SK-N-SH (cell line): ENCODE measurements around the gene DLG2. TPM values are rescaled to one million over a fixed set of nuclear protein-coding genes. Genes with fewer than 3 reads are reported as not detected.

ENCODE experiments used
- CTCF ChIA-PET: fragments of 300-600, 350-600 bp; formaldehyde crosslinking; extraction: SDS; loops from one replicate; lab custom pipeline; 2021; lab: Yijun Ruan, JAX
- POLR2A ChIA-PET: fragments of 350-600 bp; sonication (Branson Sonifier 250); formaldehyde crosslinking; extraction: SDS; loops from one replicate; lab custom pipeline; 2020; ENCODE audit warnings: antibody characterized with exemption, inconsistent platforms; lab: Yijun Ruan, JAX
- DNase-seq: peaks from one replicate; pipeline ENCODE4 v3.0.0; 2012
- H2AFZ ChIP-seq: fragments of 200-600 bp; sonication (generic); 2 replicates; pipeline ENCODE4 v1.8.1; 2016; ENCODE audit warnings: antibody characterized with exemption, mild to moderate bottlenecking, low read depth
- H3F3A ChIP-seq: fragments of 200-600 bp; sonication (generic); replicated peaks from 2 replicates; pipeline ENCODE3; 2016; ENCODE audit warnings: antibody characterized with exemption, mild to moderate bottlenecking; ENCODE audit not compliant: insufficient read depth
- H3K27ac ChIP-seq, 2 experiments: fragments of 200-500 bp in 1 of 2; fragments of 200-600 bp in 1 of 2; sonication (Bioruptor generic) in 1 of 2; sonication (generic), shearing (Covaris generic) in 1 of 2; 2 replicates each; pipeline versions ENCODE4 v1.5.1 to v1.6.1; 2014 to 2016; ENCODE audit warnings: low read depth in 2 of 2, inconsistent platforms in 1 of 2, low read length in 1 of 2, mild to moderate bottlenecking in 1 of 2, mixed read lengths in 1 of 2
- H3K27me3 ChIP-seq: fragments of 200-600 bp; sonication (generic), shearing (Covaris generic); 2 replicates; pipeline ENCODE4 v1.6.1; 2016; ENCODE audit warnings: mixed run types; ENCODE audit not compliant: insufficient read depth
- H3K36me3 ChIP-seq, 2 experiments: fragments of 200-500 bp in 1 of 2; fragments of 200-600 bp in 1 of 2; sonication (Bioruptor generic) in 1 of 2; sonication (generic) in 1 of 2; replicated peaks in 1 of 2; 2 replicates each; pipeline versions ENCODE3 to v1.5.1; 2014 to 2016; ENCODE audit warnings: low read length in 1 of 2, mild to moderate bottlenecking in 1 of 2; ENCODE audit not compliant: insufficient read depth in 2 of 2, control insufficient read depth in 1 of 2
- H3K4me1 ChIP-seq, 2 experiments: fragments of 200-500 bp in 1 of 2; fragments of 200-600 bp in 1 of 2; sonication (Bioruptor generic) in 1 of 2; sonication (generic), shearing (Covaris generic) in 1 of 2; 2 replicates each; pipeline versions ENCODE4 v1.5.1 to v1.6.1; 2014 to 2016; ENCODE audit warnings: low read depth in 1 of 2, low read length in 1 of 2, mixed run types in 1 of 2; ENCODE audit not compliant: insufficient read depth in 2 of 2, control insufficient read depth in 1 of 2
- H3K4me2 ChIP-seq: fragments of 200-600 bp; sonication (generic), shearing (Covaris generic); 2 replicates; pipeline ENCODE4 v1.6.1; 2017; ENCODE audit warnings: mixed run types
- H3K4me3 ChIP-seq, 2 experiments: fragments of 200-500 bp in 1 of 2; fragments of 200-600 bp in 1 of 2; sonication (Bioruptor generic) in 1 of 2; sonication (generic), shearing (Covaris generic) in 1 of 2; 2 replicates each; pipeline versions ENCODE4 v1.5.1 to v1.8.1; 2014 to 2016; ENCODE audit warnings: low read depth in 2 of 2, inconsistent platforms in 1 of 2, low read length in 1 of 2, mild to moderate bottlenecking in 1 of 2, mixed read lengths in 1 of 2, moderate library complexity in 1 of 2
- H3K79me2 ChIP-seq: fragments of 200-600 bp; sonication (generic); 2 replicates; pipeline ENCODE4 v1.8.1; 2017; ENCODE audit warnings: mild to moderate bottlenecking; ENCODE audit not compliant: insufficient read depth
- H3K9ac ChIP-seq: fragments of 200-600 bp; sonication (generic); 2 replicates; pipeline ENCODE4 v1.6.1; 2017; ENCODE audit warnings: mixed run types
- H3K9me2 ChIP-seq: fragments of 200-600 bp; sonication (generic); 2 replicates; pipeline ENCODE4 v1.6.1; 2017; ENCODE audit warnings: mixed run types
- H3K9me3 ChIP-seq: fragments of 200-600 bp; sonication (generic); 2 replicates; pipeline ENCODE4 v1.6.1; 2017; ENCODE audit warnings: mixed run types, mild to moderate bottlenecking, moderate library complexity
- H4K20me1 ChIP-seq: fragments of 200-600 bp; sonication (generic); 2 replicates; pipeline ENCODE4 v1.6.1; 2017; ENCODE audit warnings: mild to moderate bottlenecking, mixed run types; ENCODE audit not compliant: insufficient read depth
- CHD2 ChIP-seq: fragments of 150-350 bp; IDR thresholded peaks from 2 replicates; pipeline ENCODE4 v1.6.1; 2018; ENCODE audit warnings: low read length; ENCODE audit not compliant: partially characterized antibody
- ELF1 ChIP-seq: IDR thresholded peaks from 2 replicates; pipeline ENCODE4 v1.4.0; 2012
- FOSL2 ChIP-seq: IDR thresholded peaks from 2 replicates; pipeline ENCODE4 v1.4.0; 2012; ENCODE audit warnings: low read depth, mild to moderate bottlenecking, moderate library complexity, borderline replicate concordance
- FOXJ3 ChIP-seq: sonication (generic); formaldehyde crosslinking; IDR thresholded peaks from 2 replicates; pipeline ENCODE4 v1.5.1; 2020; ENCODE audit warnings: mild to moderate bottlenecking, missing genetic modification reagents
- GABPA ChIP-seq: IDR thresholded peaks from 2 replicates; pipeline ENCODE4 v1.4.0; 2012; ENCODE audit warnings: low read depth, mild to moderate bottlenecking
- NFIC ChIP-seq: IDR thresholded peaks from 2 replicates; pipeline ENCODE4 v1.4.0; 2012; ENCODE audit warnings: borderline replicate concordance
- NRF1 ChIP-seq: IDR thresholded peaks from 2 replicates; pipeline ENCODE4 v1.6.1; 2012; ENCODE audit warnings: low read depth, mild to moderate bottlenecking, low read length
- RAD21 ChIP-seq: IDR thresholded peaks from 2 replicates; pipeline ENCODE4 v1.6.1; 2012; ENCODE audit warnings: mild to moderate bottlenecking, low read length
- RCOR1 ChIP-seq: fragments of 150-350 bp; IDR thresholded peaks from 2 replicates; pipeline ENCODE4 v1.6.1; 2017; ENCODE audit warnings: antibody characterized with exemption, low read length
- RXRA ChIP-seq: IDR thresholded peaks from 2 replicates; pipeline ENCODE4 v1.4.0; 2012; ENCODE audit warnings: low read depth, mild to moderate bottlenecking, borderline replicate concordance
- SIN3A ChIP-seq: IDR thresholded peaks from 2 replicates; pipeline ENCODE4 v1.6.1; 2012; ENCODE audit warnings: low read depth, mild to moderate bottlenecking, low read length, moderate library complexity, borderline replicate concordance
- TAF1 ChIP-seq: IDR thresholded peaks from 2 replicates; pipeline ENCODE4 v1.6.1; 2012; ENCODE audit warnings: low read depth, mild to moderate bottlenecking, low read length, moderate library complexity, borderline replicate concordance
- TCF12 ChIP-seq: IDR thresholded peaks from 2 replicates; pipeline ENCODE4 v1.4.0; 2012
- WGBS: methylation state at CpG from one replicate; pipeline ENCODE4 v1.1.6; 2017; ENCODE audit warnings: low lambda C conversion rate; 5-methylcytosine and 5-hydroxymethylcytosine counted together
- polyA plus RNA-seq, 3 experiments: library from polyadenylated mRNA; depleted of rRNA; stranded (reverse); fragments of >200 nt; gene quantifications; 2 replicates each; pipeline ENCODE4 v1.2.3, GENCODE V29; 2012
- TF ChIP-seq, protein P1 (sequence below): IDR thresholded peaks from 2 replicates; pipeline ENCODE4 v1.4.0; 2012; ENCODE audit warnings: low read depth, borderline replicate concordance
- TF ChIP-seq, protein P2 (sequence below): fragments of 150-350 bp; IDR thresholded peaks from 2 replicates; pipeline ENCODE4 v1.6.1; 2016; ENCODE audit warnings: mild to moderate bottlenecking, low read depth, low read length
- TF ChIP-seq, protein P3 (sequence below): IDR thresholded peaks from 2 replicates; pipeline ENCODE4 v1.4.0; 2012; ENCODE audit warnings: low read depth
- TF ChIP-seq, protein P4 (sequence below): fragments of 200-600 bp; sonication (generic); IDR thresholded peaks from 2 replicates; pipeline ENCODE4 v1.6.1; 2017; ENCODE audit warnings: antibody characterized with exemption, mild to moderate bottlenecking, moderate library complexity
- TF ChIP-seq, protein P5 (sequence below): IDR thresholded peaks from 2 replicates; pipeline ENCODE4 v1.4.0; 2012; ENCODE audit warnings: low read depth, borderline replicate concordance
- TF ChIP-seq, protein P6 (sequence below): fragments of 150-350 bp; IDR thresholded peaks from 2 replicates; pipeline ENCODE4 v1.6.1; 2017; ENCODE audit warnings: antibody characterized with exemption, low read length, low read depth, borderline replicate concordance

The DLG2 gene
- polyA plus RNA-seq, 1 of the 3 experiments (the other 2 are of a cell fraction) = 0.21 TPM

DNA sequence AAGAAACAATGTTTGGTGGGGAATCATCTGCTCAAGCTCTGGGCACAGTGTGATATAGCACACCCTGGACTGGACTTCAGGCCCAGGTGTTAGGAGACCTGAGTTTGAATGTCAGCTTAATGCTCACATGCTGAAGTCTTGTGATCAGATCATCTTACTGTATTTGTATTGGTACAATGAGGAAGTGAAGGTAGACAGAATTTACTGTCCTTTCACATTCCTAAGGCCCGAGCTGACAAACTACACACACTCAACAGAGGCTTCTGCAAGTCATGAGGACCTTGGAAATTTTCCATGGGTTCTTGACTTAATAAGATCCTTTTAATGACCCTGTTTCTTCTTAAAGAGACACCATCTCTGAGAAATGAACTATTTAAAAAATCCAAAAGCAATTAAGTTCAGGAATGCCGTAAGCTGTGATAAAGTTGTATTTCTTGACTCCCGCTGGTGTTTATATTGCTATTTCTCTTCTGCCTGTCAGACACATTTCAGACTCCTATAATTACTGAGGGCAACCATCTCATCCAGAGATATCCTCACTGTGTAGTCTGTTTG lies 802.0 kb downstream of the DLG2 start:
- Histone ChIP-seq H2AFZ (no peak overlapping the region), H3K36me3 (no peaks in the 10 kb centered on the region), H3K27ac (no peak overlapping the region), H3K4me3 (no peak overlapping the region), H3F3A (no peaks in the 10 kb centered on the region), H3K9ac (no peak overlapping the region), H3K9me3 (no peaks in the 10 kb centered on the region), H3K4me1 (no peaks in the 10 kb centered on the region; a peak in 2 of 4 replicates), H4K20me1 (no peaks in the 10 kb centered on the region), H3K79me2 (no peaks in the 10 kb centered on the region), H3K27me3 (no peaks in the 10 kb centered on the region), H3K4me2 (no peak overlapping the region), H3K9me2 (no peaks in the 10 kb centered on the region)
- WGBS = 59% methylated on average over 3 of the region's 3 CpGs
- ChIA-PET CTCF (no interaction called here), POLR2A (no interaction called here)
- no peak for DNase-seq
- no peak for TF ChIP-seq NFIC
- TF ChIP-seq TAF1 = no peak
- TF ChIP-seq, protein P1, sequence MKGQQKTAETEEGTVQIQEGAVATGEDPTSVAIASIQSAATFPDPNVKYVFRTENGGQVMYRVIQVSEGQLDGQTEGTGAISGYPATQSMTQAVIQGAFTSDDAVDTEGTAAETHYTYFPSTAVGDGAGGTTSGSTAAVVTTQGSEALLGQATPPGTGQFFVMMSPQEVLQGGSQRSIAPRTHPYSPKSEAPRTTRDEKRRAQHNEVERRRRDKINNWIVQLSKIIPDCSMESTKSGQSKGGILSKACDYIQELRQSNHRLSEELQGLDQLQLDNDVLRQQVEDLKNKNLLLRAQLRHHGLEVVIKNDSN = no peak
- TF ChIP-seq TCF12 = no peak
- no peak for TF ChIP-seq RCOR1
- TF ChIP-seq, protein P2, sequence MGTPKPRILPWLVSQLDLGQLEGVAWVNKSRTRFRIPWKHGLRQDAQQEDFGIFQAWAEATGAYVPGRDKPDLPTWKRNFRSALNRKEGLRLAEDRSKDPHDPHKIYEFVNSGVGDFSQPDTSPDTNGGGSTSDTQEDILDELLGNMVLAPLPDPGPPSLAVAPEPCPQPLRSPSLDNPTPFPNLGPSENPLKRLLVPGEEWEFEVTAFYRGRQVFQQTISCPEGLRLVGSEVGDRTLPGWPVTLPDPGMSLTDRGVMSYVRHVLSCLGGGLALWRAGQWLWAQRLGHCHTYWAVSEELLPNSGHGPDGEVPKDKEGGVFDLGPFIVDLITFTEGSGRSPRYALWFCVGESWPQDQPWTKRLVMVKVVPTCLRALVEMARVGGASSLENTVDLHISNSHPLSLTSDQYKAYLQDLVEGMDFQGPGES = no peak
- no peak for TF ChIP-seq ELF1
- no peak for TF ChIP-seq SIN3A
- TF ChIP-seq, protein P3, sequence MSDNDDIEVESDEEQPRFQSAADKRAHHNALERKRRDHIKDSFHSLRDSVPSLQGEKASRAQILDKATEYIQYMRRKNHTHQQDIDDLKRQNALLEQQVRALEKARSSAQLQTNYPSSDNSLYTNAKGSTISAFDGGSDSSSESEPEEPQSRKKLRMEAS = no peak
- no peak for TF ChIP-seq FOXJ3 (CRISPR knock-in tag)
- TF ChIP-seq NRF1 = no peak
- no peak for TF ChIP-seq CHD2
- TF ChIP-seq, protein P4, sequence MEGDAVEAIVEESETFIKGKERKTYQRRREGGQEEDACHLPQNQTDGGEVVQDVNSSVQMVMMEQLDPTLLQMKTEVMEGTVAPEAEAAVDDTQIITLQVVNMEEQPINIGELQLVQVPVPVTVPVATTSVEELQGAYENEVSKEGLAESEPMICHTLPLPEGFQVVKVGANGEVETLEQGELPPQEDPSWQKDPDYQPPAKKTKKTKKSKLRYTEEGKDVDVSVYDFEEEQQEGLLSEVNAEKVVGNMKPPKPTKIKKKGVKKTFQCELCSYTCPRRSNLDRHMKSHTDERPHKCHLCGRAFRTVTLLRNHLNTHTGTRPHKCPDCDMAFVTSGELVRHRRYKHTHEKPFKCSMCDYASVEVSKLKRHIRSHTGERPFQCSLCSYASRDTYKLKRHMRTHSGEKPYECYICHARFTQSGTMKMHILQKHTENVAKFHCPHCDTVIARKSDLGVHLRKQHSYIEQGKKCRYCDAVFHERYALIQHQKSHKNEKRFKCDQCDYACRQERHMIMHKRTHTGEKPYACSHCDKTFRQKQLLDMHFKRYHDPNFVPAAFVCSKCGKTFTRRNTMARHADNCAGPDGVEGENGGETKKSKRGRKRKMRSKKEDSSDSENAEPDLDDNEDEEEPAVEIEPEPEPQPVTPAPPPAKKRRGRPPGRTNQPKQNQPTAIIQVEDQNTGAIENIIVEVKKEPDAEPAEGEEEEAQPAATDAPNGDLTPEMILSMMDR = no peak
- TF ChIP-seq GABPA = no peak
- no peak for TF ChIP-seq RXRA
- TF ChIP-seq, protein P5, sequence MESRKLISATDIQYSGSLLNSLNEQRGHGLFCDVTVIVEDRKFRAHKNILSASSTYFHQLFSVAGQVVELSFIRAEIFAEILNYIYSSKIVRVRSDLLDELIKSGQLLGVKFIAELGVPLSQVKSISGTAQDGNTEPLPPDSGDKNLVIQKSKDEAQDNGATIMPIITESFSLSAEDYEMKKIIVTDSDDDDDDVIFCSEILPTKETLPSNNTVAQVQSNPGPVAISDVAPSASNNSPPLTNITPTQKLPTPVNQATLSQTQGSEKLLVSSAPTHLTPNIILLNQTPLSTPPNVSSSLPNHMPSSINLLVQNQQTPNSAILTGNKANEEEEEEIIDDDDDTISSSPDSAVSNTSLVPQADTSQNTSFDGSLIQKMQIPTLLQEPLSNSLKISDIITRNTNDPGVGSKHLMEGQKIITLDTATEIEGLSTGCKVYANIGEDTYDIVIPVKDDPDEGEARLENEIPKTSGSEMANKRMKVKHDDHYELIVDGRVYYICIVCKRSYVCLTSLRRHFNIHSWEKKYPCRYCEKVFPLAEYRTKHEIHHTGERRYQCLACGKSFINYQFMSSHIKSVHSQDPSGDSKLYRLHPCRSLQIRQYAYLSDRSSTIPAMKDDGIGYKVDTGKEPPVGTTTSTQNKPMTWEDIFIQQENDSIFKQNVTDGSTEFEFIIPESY = no peak
- TF ChIP-seq RAD21 = no peak
- no peak for TF ChIP-seq FOSL2
- TF ChIP-seq, protein P6, sequence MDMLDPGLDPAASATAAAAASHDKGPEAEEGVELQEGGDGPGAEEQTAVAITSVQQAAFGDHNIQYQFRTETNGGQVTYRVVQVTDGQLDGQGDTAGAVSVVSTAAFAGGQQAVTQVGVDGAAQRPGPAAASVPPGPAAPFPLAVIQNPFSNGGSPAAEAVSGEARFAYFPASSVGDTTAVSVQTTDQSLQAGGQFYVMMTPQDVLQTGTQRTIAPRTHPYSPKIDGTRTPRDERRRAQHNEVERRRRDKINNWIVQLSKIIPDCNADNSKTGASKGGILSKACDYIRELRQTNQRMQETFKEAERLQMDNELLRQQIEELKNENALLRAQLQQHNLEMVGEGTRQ = no peak
